A549 (cell line): Measurements from ENCODE around the gene CCNB2.

Experiments
- JUNB ChIP-seq: fragments of >200 bp; sonication (Bioruptor Twin); formaldehyde crosslinking; IDR thresholded peaks from 2 replicates; pipeline ENCODE4 v1.6.1; 2016
- KDM5A ChIP-seq: fragments of 200-600 bp; sonication (generic); IDR thresholded peaks from 2 replicates; pipeline ENCODE4 v1.6.1; 2016; ENCODE audit warnings: antibody characterized with exemption, mild to moderate bottlenecking
- POLR2A ChIP-seq: IDR thresholded peaks from 2 replicates; pipeline ENCODE4 v1.6.1; 2012; ENCODE audit warnings: mild to moderate bottlenecking, low read length
- POLR2AphosphoS2 ChIP-seq: conservative IDR thresholded peaks from 2 replicates; pipeline ENCODE4 v1.6.1; 2012; ENCODE audit warnings: low read length, improper control_type of control experiment, inconsistent platforms
- RNF2 ChIP-seq: fragments of 200-600 bp; sonication (generic); IDR thresholded peaks from 2 replicates; pipeline ENCODE4 v1.6.1; 2016; ENCODE audit warnings: low read depth, mild to moderate bottlenecking, antibody characterized with exemption, moderate library complexity, borderline replicate concordance
- TF ChIP-seq, protein P1 (sequence below): fragments of >200 bp; sonication (Bioruptor Twin); formaldehyde crosslinking; IDR thresholded peaks from 3 replicates; pipeline ENCODE4 v1.5.1; 2016
- TF ChIP-seq, protein P2 (sequence below): fragments of 200-600 bp; sonication (generic); IDR thresholded peaks from 2 replicates; pipeline ENCODE4 v1.6.1; 2016; ENCODE audit warnings: antibody characterized with exemption, mild to moderate bottlenecking, moderate library complexity
- TF ChIP-seq, protein P3 (sequence below): IDR thresholded peaks from 2 replicates; pipeline ENCODE4 v1.6.1; 2012

DNA sequence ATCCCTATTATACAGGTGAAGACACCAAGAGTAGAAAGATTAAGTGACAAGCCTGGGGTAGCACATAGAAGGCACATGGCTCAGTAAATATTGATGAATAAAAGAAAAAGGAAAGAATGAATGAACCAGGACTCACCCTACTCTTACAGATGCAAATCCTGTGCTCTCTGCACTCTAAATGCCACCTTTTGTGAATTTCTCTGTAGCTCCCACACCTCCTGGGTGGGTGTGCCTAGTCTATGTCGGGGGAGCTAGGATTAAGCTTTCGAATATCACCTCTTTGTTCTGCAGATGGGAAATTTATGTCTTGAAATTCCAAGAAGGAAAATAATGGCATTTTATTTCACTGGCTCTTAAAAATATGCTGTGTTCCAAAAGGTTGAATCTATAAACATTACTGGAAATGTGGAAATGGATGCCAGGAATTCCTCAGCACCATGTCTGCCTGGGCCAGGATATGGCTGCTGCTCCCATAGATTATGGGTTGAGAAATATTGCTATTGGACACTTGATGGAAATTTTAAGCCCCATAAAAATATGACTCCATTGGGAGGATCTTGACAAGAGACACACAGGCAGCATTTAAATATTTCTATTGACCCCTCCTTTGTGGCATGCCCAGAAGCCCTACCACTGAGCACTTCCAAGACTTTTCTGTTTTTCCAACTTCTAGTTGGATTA lies 43.3 kb downstream of the CCNB2 start:
- TF ChIP-seq, protein P1, sequence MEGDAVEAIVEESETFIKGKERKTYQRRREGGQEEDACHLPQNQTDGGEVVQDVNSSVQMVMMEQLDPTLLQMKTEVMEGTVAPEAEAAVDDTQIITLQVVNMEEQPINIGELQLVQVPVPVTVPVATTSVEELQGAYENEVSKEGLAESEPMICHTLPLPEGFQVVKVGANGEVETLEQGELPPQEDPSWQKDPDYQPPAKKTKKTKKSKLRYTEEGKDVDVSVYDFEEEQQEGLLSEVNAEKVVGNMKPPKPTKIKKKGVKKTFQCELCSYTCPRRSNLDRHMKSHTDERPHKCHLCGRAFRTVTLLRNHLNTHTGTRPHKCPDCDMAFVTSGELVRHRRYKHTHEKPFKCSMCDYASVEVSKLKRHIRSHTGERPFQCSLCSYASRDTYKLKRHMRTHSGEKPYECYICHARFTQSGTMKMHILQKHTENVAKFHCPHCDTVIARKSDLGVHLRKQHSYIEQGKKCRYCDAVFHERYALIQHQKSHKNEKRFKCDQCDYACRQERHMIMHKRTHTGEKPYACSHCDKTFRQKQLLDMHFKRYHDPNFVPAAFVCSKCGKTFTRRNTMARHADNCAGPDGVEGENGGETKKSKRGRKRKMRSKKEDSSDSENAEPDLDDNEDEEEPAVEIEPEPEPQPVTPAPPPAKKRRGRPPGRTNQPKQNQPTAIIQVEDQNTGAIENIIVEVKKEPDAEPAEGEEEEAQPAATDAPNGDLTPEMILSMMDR: no peak
- no peak; the same call in 1 of the 2 replicates for TF ChIP-seq POLR2AphosphoS2
- no peak for TF ChIP-seq POLR2A
- TF ChIP-seq, protein P2, sequence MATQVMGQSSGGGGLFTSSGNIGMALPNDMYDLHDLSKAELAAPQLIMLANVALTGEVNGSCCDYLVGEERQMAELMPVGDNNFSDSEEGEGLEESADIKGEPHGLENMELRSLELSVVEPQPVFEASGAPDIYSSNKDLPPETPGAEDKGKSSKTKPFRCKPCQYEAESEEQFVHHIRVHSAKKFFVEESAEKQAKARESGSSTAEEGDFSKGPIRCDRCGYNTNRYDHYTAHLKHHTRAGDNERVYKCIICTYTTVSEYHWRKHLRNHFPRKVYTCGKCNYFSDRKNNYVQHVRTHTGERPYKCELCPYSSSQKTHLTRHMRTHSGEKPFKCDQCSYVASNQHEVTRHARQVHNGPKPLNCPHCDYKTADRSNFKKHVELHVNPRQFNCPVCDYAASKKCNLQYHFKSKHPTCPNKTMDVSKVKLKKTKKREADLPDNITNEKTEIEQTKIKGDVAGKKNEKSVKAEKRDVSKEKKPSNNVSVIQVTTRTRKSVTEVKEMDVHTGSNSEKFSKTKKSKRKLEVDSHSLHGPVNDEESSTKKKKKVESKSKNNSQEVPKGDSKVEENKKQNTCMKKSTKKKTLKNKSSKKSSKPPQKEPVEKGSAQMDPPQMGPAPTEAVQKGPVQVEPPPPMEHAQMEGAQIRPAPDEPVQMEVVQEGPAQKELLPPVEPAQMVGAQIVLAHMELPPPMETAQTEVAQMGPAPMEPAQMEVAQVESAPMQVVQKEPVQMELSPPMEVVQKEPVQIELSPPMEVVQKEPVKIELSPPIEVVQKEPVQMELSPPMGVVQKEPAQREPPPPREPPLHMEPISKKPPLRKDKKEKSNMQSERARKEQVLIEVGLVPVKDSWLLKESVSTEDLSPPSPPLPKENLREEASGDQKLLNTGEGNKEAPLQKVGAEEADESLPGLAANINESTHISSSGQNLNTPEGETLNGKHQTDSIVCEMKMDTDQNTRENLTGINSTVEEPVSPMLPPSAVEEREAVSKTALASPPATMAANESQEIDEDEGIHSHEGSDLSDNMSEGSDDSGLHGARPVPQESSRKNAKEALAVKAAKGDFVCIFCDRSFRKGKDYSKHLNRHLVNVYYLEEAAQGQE: no peak
- TF ChIP-seq KDM5A: no peak
- no peak for TF ChIP-seq JUNB
- TF ChIP-seq, protein P3, sequence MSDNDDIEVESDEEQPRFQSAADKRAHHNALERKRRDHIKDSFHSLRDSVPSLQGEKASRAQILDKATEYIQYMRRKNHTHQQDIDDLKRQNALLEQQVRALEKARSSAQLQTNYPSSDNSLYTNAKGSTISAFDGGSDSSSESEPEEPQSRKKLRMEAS: no peak
- TF ChIP-seq RNF2: no peak
